Trophoblast cell (in vitro differentiated cells and primary cell): ENCODE results near the gene LTC4S.

Source experiments
- DNase-seq, 2 donors: peaks; one replicate each; pipeline ENCODE4 v3.0.0-alpha.2; 2016
- H2AFZ ChIP-seq: 2 replicates; pipeline ENCODE4 v1.6.1; 2013; ENCODE audit warnings: low read length, moderate library complexity, mild to moderate bottlenecking; ENCODE audit not compliant: insufficient read depth, poor library complexity
- H2AK5ac ChIP-seq: 2 replicates; pipeline ENCODE4 v1.6.1; 2013; ENCODE audit warnings: mild to moderate bottlenecking, low read length
- H2BK120ac ChIP-seq: 2 replicates; pipeline ENCODE4 v1.6.1; 2013; ENCODE audit warnings: low read length, mild to moderate bottlenecking, moderate library complexity; ENCODE audit not compliant: insufficient read depth, poor library complexity
- H2BK12ac ChIP-seq: 2 replicates; pipeline ENCODE4 v1.6.1; 2013; ENCODE audit warnings: mild to moderate bottlenecking, low read length, moderate library complexity
- H2BK5ac ChIP-seq: 2 replicates; pipeline ENCODE4 v1.6.1; 2013; ENCODE audit warnings: low read length, low read depth, moderate library complexity, mild to moderate bottlenecking; ENCODE audit not compliant: poor library complexity
- H3K14ac ChIP-seq: 2 replicates; pipeline ENCODE4 v1.6.1; 2013; ENCODE audit warnings: mild to moderate bottlenecking, low read length
- H3K18ac ChIP-seq: 2 replicates; pipeline ENCODE4 v1.6.1; 2013; ENCODE audit warnings: mild to moderate bottlenecking, low read length
- H3K23ac ChIP-seq: 2 replicates; pipeline ENCODE4 v1.6.1; 2013; ENCODE audit warnings: low read length
- H3K27ac ChIP-seq: 2 replicates; pipeline ENCODE4 v1.5.1; 2013; ENCODE audit warnings: low read depth, mild to moderate bottlenecking, inconsistent platforms, low read length, moderate library complexity
- H3K27me3 ChIP-seq: 2 replicates; pipeline ENCODE4 v1.6.1; 2013; ENCODE audit warnings: inconsistent platforms, mild to moderate bottlenecking, low read length, moderate library complexity; ENCODE audit not compliant: insufficient read depth
- H3K36me3 ChIP-seq, 2 experiments: 1 replicate in 1 of 2; 2 replicates in 1 of 2; pipeline ENCODE4 v1.6.1; 2013; ENCODE audit warnings: low read length in 2 of 2, mild to moderate bottlenecking in 2 of 2, moderate library complexity in 1 of 2; ENCODE audit not compliant: insufficient read depth in 2 of 2, control insufficient read depth in 1 of 2
- H3K4ac ChIP-seq: 2 replicates; pipeline ENCODE4 v1.6.1; 2013; ENCODE audit warnings: low read depth, mild to moderate bottlenecking, low read length, moderate library complexity
- H3K4me1 ChIP-seq, 2 experiments: 1 replicate in 1 of 2; 2 replicates in 1 of 2; pipeline ENCODE4 v1.6.1; 2013; ENCODE audit warnings: low read length in 2 of 2, mild to moderate bottlenecking in 2 of 2, moderate library complexity in 1 of 2; ENCODE audit not compliant: insufficient read depth in 2 of 2, control insufficient read depth in 1 of 2
- H3K4me2 ChIP-seq: 2 replicates; pipeline ENCODE4 v1.6.1; 2013; ENCODE audit warnings: inconsistent platforms, mild to moderate bottlenecking, low read length, moderate library complexity
- H3K4me3 ChIP-seq: 2 replicates; pipeline ENCODE4 v1.5.1; 2013; ENCODE audit warnings: mild to moderate bottlenecking, low read depth, low read length, inconsistent platforms
- H3K79me1 ChIP-seq: one replicate; pipeline ENCODE4 v1.6.1; 2013; ENCODE audit warnings: low read length
- H3K79me2 ChIP-seq: 2 replicates; pipeline ENCODE4 v1.6.1; 2013; ENCODE audit warnings: low read length, mild to moderate bottlenecking; ENCODE audit not compliant: control insufficient read depth, insufficient read depth, poor library complexity
- H3K9ac ChIP-seq: 2 replicates; pipeline ENCODE4 v1.6.1; 2013; ENCODE audit warnings: mild to moderate bottlenecking, low read length
- H3K9me3 ChIP-seq: 2 replicates; pipeline ENCODE4 v1.6.1; 2013; ENCODE audit warnings: low read depth, mild to moderate bottlenecking, control low read depth, inconsistent platforms, low read length; ENCODE audit not compliant: insufficient read depth
- H4K12ac ChIP-seq: 2 replicates; pipeline ENCODE4 v1.6.1; 2013; ENCODE audit warnings: low read depth, mild to moderate bottlenecking, low read length, moderate library complexity
- H4K8ac ChIP-seq: 2 replicates; pipeline ENCODE4 v1.6.1; 2013; ENCODE audit warnings: low read depth, mild to moderate bottlenecking, low read length, moderate library complexity
- H4K91ac ChIP-seq: one replicate; pipeline ENCODE4 v1.6.1; 2013; ENCODE audit warnings: low read depth, mild to moderate bottlenecking, low read length, moderate library complexity
- WGBS: extraction: QIAGEN DNeasy Blood & Tissue Kit; methylation state at CpG from one replicate; pipeline ENCODE4 v1.1.7; 2013; ENCODE audit warnings: missing lambda C conversion rate; ENCODE audit not compliant: insufficient read length, insufficient coverage; ENCODE audit errors: extremely low coverage; 5-methylcytosine and 5-hydroxymethylcytosine counted together

Gene LTC4S

GRCh38 chr5:179818746-179819295 lies 25.0 kb downstream of the LTC4S start:
- Histone ChIP-seq H3K4me3 (peak overlapping the region; percentile 46), H2BK5ac (peak overlapping the region; percentile 84), H3K79me1 (peaks cover 41% of the 10 kb centered on the region), H3K4ac (peak overlapping the region; percentile 44), H2AK5ac (peak overlapping the region; percentile 81), H2AFZ (peak overlapping the region; percentile 48), H2BK120ac (peak overlapping the region; percentile 85), H3K9me3 (no peaks in the 10 kb centered on the region), H3K36me3 (peaks cover 26 to 27% of the 10 kb centered on the region in 2 experiments), H2BK12ac (peak overlapping the region; percentile 78), H3K27me3 (no peaks in the 10 kb centered on the region), H3K18ac (peak overlapping the region; percentile 89), H3K4me1 (peaks cover 33 to 42% of the 10 kb centered on the region in 2 experiments), H3K14ac (peak overlapping the region; percentile 81), H4K8ac (peak overlapping the region; percentile 89), H3K23ac (no peak overlapping the region), H3K9ac (no peak overlapping the region), H4K91ac (peak overlapping the region; percentile 97), H3K79me2 (peaks cover 30% of the 10 kb centered on the region), H3K4me2 (peak overlapping the region; percentile 72), H4K12ac (peak overlapping the region; percentile 1), H3K27ac (peak overlapping the region; percentile 94)
- no CpG with 5 or more reads among the region's 35 CpGs for WGBS
- DNase-seq: peak; percentile 94 to 96

- Histone ChIP-seq H3K23ac (no peak overlapping the region), H2BK5ac (peak overlapping the region; percentile 92), H2AFZ (peak overlapping the region; percentile 23), H3K9me3 (no peaks in the 10 kb centered on the region), H2AK5ac (peak overlapping the region; percentile 99), H3K27ac (peak overlapping the region; percentile 94), H3K27me3 (no peaks in the 10 kb centered on the region), H3K9ac (no peak overlapping the region), H3K4ac (peak overlapping the region; percentile 96), H3K4me2 (peak overlapping the region; percentile 72), H4K12ac (peak overlapping the region; percentile 83), H2BK120ac (peak overlapping the region; percentile 95), H3K4me3 (no peak overlapping the region), H4K8ac (peak overlapping the region; percentile 82), H3K79me2 (peaks cover 30% of the 10 kb centered on the region), H3K18ac (peak overlapping the region; percentile 86), H3K36me3 (peaks cover 29 to 33% of the 10 kb centered on the region in 2 experiments), H4K91ac (peak overlapping the region; percentile 97), H2BK12ac (peak overlapping the region; percentile 95), H3K79me1 (peaks cover 41% of the 10 kb centered on the region), H3K14ac (peak overlapping the region; percentile 71), H3K4me1 (peaks cover 33 to 42% of the 10 kb centered on the region in 2 experiments)
- peak; percentile 94 to 95 for DNase-seq
- WGBS: no CpG with 5 or more reads among the region's 26 CpGs
Measured at GRCh38 chr5:179819296-179820126, 25.7 kb downstream of the LTC4S start.

GRCh38 chr5:179820127-179820482 lies 26.3 kb downstream of the LTC4S start:
- Histone ChIP-seq H3K4me3 (no peak overlapping the region), H3K4ac (peak overlapping the region; percentile 96), H2BK120ac (peak overlapping the region; percentile 95), H3K14ac (peak overlapping the region; percentile 71), H3K79me2 (peaks cover 30% of the 10 kb centered on the region), H3K4me2 (peak overlapping the region; percentile 74), H3K9ac (no peak overlapping the region), H2AFZ (peak overlapping the region; percentile 13), H4K8ac (peak overlapping the region; percentile 82), H3K18ac (peak overlapping the region; percentile 86), H3K27ac (peak overlapping the region; percentile 94), H4K12ac (peak overlapping the region; percentile 83), H3K9me3 (no peaks in the 10 kb centered on the region), H2BK12ac (peak overlapping the region; percentile 95), H3K79me1 (peaks cover 41% of the 10 kb centered on the region), H3K4me1 (peaks cover 33 to 42% of the 10 kb centered on the region in 2 experiments), H3K27me3 (no peaks in the 10 kb centered on the region), H2AK5ac (peak overlapping the region; percentile 99), H2BK5ac (peak overlapping the region; percentile 92), H4K91ac (peak overlapping the region; percentile 97), H3K23ac (no peak overlapping the region), H3K36me3 (peaks cover 33 to 38% of the 10 kb centered on the region in 2 experiments)
- no peak for DNase-seq
- WGBS: no CpG with 5 or more reads among the region's 12 CpGs

GRCh38 chr5:179820483-179821297 lies 26.9 kb downstream of the LTC4S start, which contains the start of gene SQSTM1:
Gene SQSTM1, plus strand, starts transcription at chr5:179820905. Its CDS starts 32 bp downstream, at chr5:179820937.
- H4K91ac ChIP-seq: peak within 1 kb of the TSS; percentile 97
- peak within 1 kb of the TSS; percentile 99 for H2AK5ac ChIP-seq
- peak within 1 kb of the TSS; percentile 95 for H2BK120ac ChIP-seq
- H2BK5ac ChIP-seq: peak within 1 kb of the TSS; percentile 92
- H3K14ac ChIP-seq: peak within 1 kb of the TSS; percentile 86
- peak within 1 kb of the TSS; percentile 46 for H2AFZ ChIP-seq
- no peaks in the 10 kb centered on the region for H3K27me3 ChIP-seq
- H3K27ac ChIP-seq: peak within 1 kb of the TSS; percentile 94
- no peak within 1 kb of the TSS for H3K23ac ChIP-seq
- DNase-seq: peak; percentile 58 to 85
- H3K4me2 ChIP-seq: peak within 1 kb of the TSS; percentile 74
- peak within 1 kb of the TSS; percentile 95 for H3K4me3 ChIP-seq
- H4K8ac ChIP-seq: peak within 1 kb of the TSS; percentile 82
- peaks cover 33 to 40% of the 10 kb centered on the region in 2 experiments for H3K4me1 ChIP-seq
- peaks cover 30% of the 10 kb centered on the region for H3K79me2 ChIP-seq
- peak within 1 kb of the TSS; percentile 92 for H3K18ac ChIP-seq
- peak within 1 kb of the TSS; percentile 96 for H3K4ac ChIP-seq
- H3K9me3 ChIP-seq: no peaks in the 10 kb centered on the region
- H3K79me1 ChIP-seq: peaks cover 41% of the 10 kb centered on the region
- WGBS: no CpG with 5 or more reads among the region's 81 CpGs
- peak within 1 kb of the TSS; percentile 95 for H2BK12ac ChIP-seq
- peak within 1 kb of the TSS; percentile 83 for H4K12ac ChIP-seq
- H3K36me3 ChIP-seq: peaks cover 35 to 39% of the 10 kb centered on the region in 2 experiments
- peak within 1 kb of the TSS; percentile 87 for H3K9ac ChIP-seq
